K562 (cell line): ENCODE measurements around the gene TAF5L. TPM values are rescaled to one million over a fixed set of nuclear protein-coding genes. Genes with fewer than 3 reads are reported as not detected.

Source experiments
- ATAC-seq: fragments of 200-7000 bp; cut with Tn5 transposase; 3 replicates; pipeline ENCODE4 v1.9.1; 2020; ENCODE audit warnings: moderate library complexity
- BruUV-seq: library from RNA; stranded (reverse); fragments of 400-500 nt; replicated peaks from 2 replicates; lab custom pipeline; 2021; lab: Mats Ljungman, UMichigan
- CTCF ChIA-PET: fragments of 300-600 bp; formaldehyde crosslinking; extraction: SDS; loops from one replicate; lab custom pipeline; 2021; ENCODE audit warnings: low intra/inter-chr PET ratio; lab: Yijun Ruan, JAX
- POLR2A ChIA-PET: fragments of 300-600, 350-650 bp; sonication (Branson Sonifier 250); formaldehyde crosslinking; extraction: SDS; loops from one replicate; lab custom pipeline; 2021; ENCODE audit warnings: antibody characterized with exemption, inconsistent platforms; lab: Yijun Ruan, JAX
- DNase-seq, 4 experiments: peaks; one replicate each; pipeline versions ENCODE4 v3.0.0 to v3.0.0-alpha.2; 2011 to 2018; ENCODE audit warnings: low spot score in 3 of 4, mixed read lengths in 3 of 4; ENCODE audit errors: extremely low read depth in 1 of 4
- FAIRE-seq: peaks from 2 replicates; lab custom pipeline; 2011; peaks lifted over from hg19 to GRCh38; lab: Jason Lieb, UNC
- H2AFZ ChIP-seq: 2 replicates; pipeline ENCODE4 v1.6.0; 2011; ENCODE audit warnings: low read depth, low read length, control low read depth, inconsistent platforms
- H3K27ac ChIP-seq: fragments of 200-600 bp; 3 replicates; pipeline ENCODE4 v1.8.0; 2011; ENCODE audit warnings: low read depth, mild to moderate bottlenecking, control low read depth, inconsistent platforms, low read length, moderate library complexity, mixed read lengths; ENCODE audit errors: extremely low read depth
- H3K27me3 ChIP-seq, 2 experiments: fragments of 300-600 bp in 1 of 2; 2 replicates in 1 of 2; 3 replicates in 1 of 2; pipeline versions ENCODE4 v1.6.0 to v1.8.0; 2011; ENCODE audit warnings: inconsistent platforms in 2 of 2, low read length in 2 of 2, mild to moderate bottlenecking in 1 of 2, mixed read lengths in 1 of 2, moderate library complexity in 1 of 2; ENCODE audit not compliant: control insufficient read depth in 2 of 2, insufficient read depth in 2 of 2
- H3K36me3 ChIP-seq: fragments of 300-600 bp; 3 replicates; pipeline ENCODE4 v1.8.0; 2011; ENCODE audit warnings: mild to moderate bottlenecking, low read length, inconsistent platforms; ENCODE audit not compliant: control insufficient read depth, insufficient read depth
- H3K4me1 ChIP-seq, 2 experiments: fragments of 200-600 bp in 1 of 2; replicated peaks in 1 of 2; 2 replicates in 1 of 2; 3 replicates in 1 of 2; pipeline versions ENCODE4 v1.5.1 to v1.8.0; 2011; ENCODE audit warnings: inconsistent platforms in 2 of 2, low read length in 2 of 2, mild to moderate bottlenecking in 1 of 2, mixed read lengths in 1 of 2, moderate library complexity in 1 of 2; ENCODE audit not compliant: control insufficient read depth in 2 of 2, insufficient read depth in 2 of 2
- H3K4me2 ChIP-seq: 2 replicates; pipeline ENCODE4 v1.6.1; 2011; ENCODE audit warnings: low read length, control low read depth, inconsistent platforms, mixed read lengths; ENCODE audit not compliant: insufficient read depth
- H3K4me3 ChIP-seq: fragments of 200-600 bp; sonication (generic), shearing (Covaris generic); 2 replicates; pipeline ENCODE4 v1.5.1; 2016; ENCODE audit warnings: control low read depth, inconsistent platforms
- H3K79me2 ChIP-seq: fragments of 200-600 bp; 3 replicates; pipeline ENCODE4 v1.8.0; 2011; ENCODE audit warnings: low read length, inconsistent platforms; ENCODE audit not compliant: control insufficient read depth, insufficient read depth
- H3K9ac ChIP-seq, 2 experiments: 2 replicates each; pipeline versions ENCODE4 v1.6.0 to v1.6.1; 2011; ENCODE audit warnings: low read depth in 2 of 2, low read length in 2 of 2, control low read depth in 1 of 2, inconsistent platforms in 1 of 2, mild to moderate bottlenecking in 1 of 2, mixed read lengths in 1 of 2; ENCODE audit not compliant: insufficient read depth in 1 of 2
- H3K9me1 ChIP-seq: one replicate; pipeline ENCODE4 v1.6.0; 2011; ENCODE audit warnings: inconsistent platforms, mild to moderate bottlenecking, low read length, moderate library complexity; ENCODE audit not compliant: control insufficient read depth, insufficient read depth
- H3K9me3 ChIP-seq: replicated peaks from 2 replicates; pipeline ENCODE4 v1.5.1; 2011; ENCODE audit warnings: low read depth, low read length, inconsistent platforms; ENCODE audit not compliant: control insufficient read depth, insufficient read depth
- H4K20me1 ChIP-seq: replicated peaks from 2 replicates; pipeline ENCODE4 v1.6.1; 2011; ENCODE audit warnings: low read length, inconsistent platforms, mixed read lengths; ENCODE audit not compliant: control insufficient read depth, insufficient read depth
- ARID2 ChIP-seq: fragments of 450-650 bp; IDR thresholded peaks from 2 replicates; pipeline ENCODE4 v1.6.1; 2017; ENCODE audit warnings: antibody characterized with exemption, mild to moderate bottlenecking
- BRD4 ChIP-seq: fragments of 200-600 bp; sonication (generic); IDR thresholded peaks from 2 replicates; pipeline ENCODE4 v1.6.1; 2017; ENCODE audit warnings: inconsistent platforms
- CREBBP ChIP-seq: IDR thresholded peaks from one replicate; pipeline ENCODE4 v1.6.1; 2012; ENCODE audit warnings: low read depth, mild to moderate bottlenecking, control low read depth, inconsistent platforms, low read length
- EP400 ChIP-seq: fragments of 450-650 bp; IDR thresholded peaks from 2 replicates; pipeline ENCODE4 v1.6.1; 2017; ENCODE audit warnings: antibody characterized with exemption, mild to moderate bottlenecking, moderate library complexity
- ETS2 ChIP-seq: IDR thresholded peaks from 2 replicates; pipeline ENCODE4 v1.6.1; 2016; ENCODE audit warnings: borderline replicate concordance, missing genetic modification characterization, mild to moderate bottlenecking, moderate library complexity, missing compliant biosample characterization; ENCODE audit not compliant: poor library complexity, severe bottlenecking
- HDAC8 ChIP-seq: fragments of 450-650 bp; IDR thresholded peaks from 2 replicates; pipeline ENCODE4 v1.6.1; 2016; ENCODE audit warnings: mild to moderate bottlenecking, missing genetic modification characterization, moderate library complexity, missing compliant biosample characterization
- KDM5B ChIP-seq: fragments of 200-600 bp; sonication (generic); IDR thresholded peaks from 2 replicates; pipeline ENCODE4 v1.6.1; 2012; ENCODE audit warnings: low read depth, mild to moderate bottlenecking, moderate library complexity, low read length, control low read depth, inconsistent platforms; ENCODE audit not compliant: insufficient replicate concordance
- KLF13 ChIP-seq: fragments of 450-650 bp; IDR thresholded peaks from 2 replicates; pipeline ENCODE4 v1.6.1; 2016; ENCODE audit warnings: missing genetic modification characterization, low read depth, mild to moderate bottlenecking, missing compliant biosample characterization, moderate library complexity, borderline replicate concordance
- MBD2 ChIP-seq: sonication (generic); IDR thresholded peaks from 2 replicates; pipeline ENCODE4 v1.6.1; 2016; ENCODE audit warnings: low read depth, borderline replicate concordance
- MTA2 ChIP-seq: fragments of 450-650 bp; IDR thresholded peaks from 2 replicates; pipeline ENCODE4 v1.6.1; 2016; ENCODE audit warnings: low read depth
- SIX5 ChIP-seq, 2 experiments: IDR thresholded peaks; 2 replicates each; pipeline ENCODE4 v1.6.1; 2011; ENCODE audit warnings: low read length in 2 of 2, borderline replicate concordance in 1 of 2, low read depth in 1 of 2, mild to moderate bottlenecking in 1 of 2, moderate library complexity in 1 of 2; ENCODE audit not compliant: insufficient read depth in 1 of 2
- ZFP1 ChIP-seq: fragments of 450-650 bp; formaldehyde crosslinking; IDR thresholded peaks from 2 replicates; pipeline ENCODE4 v1.4.0; 2020; ENCODE audit warnings: mild to moderate bottlenecking, mixed read lengths
- ZNF561 ChIP-seq: fragments of 450-650 bp; formaldehyde crosslinking; conservative IDR thresholded peaks from 2 replicates; pipeline ENCODE4 v1.4.0; 2020; ENCODE audit warnings: mild to moderate bottlenecking, moderate library complexity
- ZNF699 ChIP-seq: fragments of 250-450 bp; sonication (Bioruptor Pico); IDR thresholded peaks from 2 replicates; pipeline ENCODE4 v1.8.0; 2021; ENCODE audit warnings: mild to moderate bottlenecking, moderate library complexity; ENCODE audit not compliant: insufficient replicate concordance
- WGBS: fragments of 100-300 bp; shearing (Covaris generic); methylation state at CpG from one replicate; pipeline ENCODE4 v1.1.6; 2016; ENCODE audit warnings: low coverage, mixed read lengths; ENCODE audit not compliant: insufficient coverage; ENCODE audit errors: missing lambda C conversion rate; 5-methylcytosine and 5-hydroxymethylcytosine counted together
- in situ Hi-C: fragments of 300-500 bp; cut with MboI; formaldehyde crosslinking; loops from 4 replicates; pipeline ENCODE4 v1.15.0; 2018; ENCODE audit warnings: inconsistent platforms, mixed read lengths
- intact Hi-C: fragments of 100-400 bp; cut with micrococcal nuclease; formaldehyde crosslinking; loops from 2 replicates; pipeline ENCODE4 v1.14.2; 2022
- polyA plus RNA-seq, 8 experiments: library from polyadenylated mRNA; depleted of rRNA in 4 of 8; stranded (reverse) in 5 of 8; unstranded in 3 of 8; fragments of >200 nt; fragmentation: Nextera tagmentation in 2 of 8; fragmentation: Illumina TruSeq in 1 of 8; extraction: Ambion mirVana in 2 of 8; extraction: Trizol in 1 of 8; gene quantifications; 2 replicates each; pipeline versions ENCODE4 v1.2.1 to v1.2.3, GENCODE V29; 2011 to 2014; ENCODE audit warnings: inconsistent platforms in 1 of 8, missing spikeins in 1 of 8
- total RNA-seq, 7 experiments: library from RNA; depleted of rRNA in 6 of 7; stranded (reverse); fragments of >200 nt in 6 of 7; fragmentation: Illumina TruSeq in 2 of 7; extraction: Trizol in 2 of 7; gene quantifications; 2 replicates each; pipeline versions ENCODE4 v1.2.1 to v1.2.3, GENCODE V29; 2011 to 2021; ENCODE audit warnings: low replicate concordance in 1 of 7
- TF ChIP-seq, protein P1 (sequence below): fragments of 250-450 bp; sonication (Bioruptor Pico); IDR thresholded peaks from 2 replicates; pipeline ENCODE4 v1.5.0; 2021
- TF ChIP-seq, protein P2 (sequence below): fragments of 450-650 bp; IDR thresholded peaks from 2 replicates; pipeline ENCODE4 v1.6.1; 2016; ENCODE audit warnings: low read depth, mild to moderate bottlenecking, moderate library complexity
- TF ChIP-seq, protein P3 (sequence below): fragments of 250-450 bp; sonication (Bioruptor Pico); IDR thresholded peaks from 2 replicates; pipeline ENCODE4 v1.8.0; 2021; ENCODE audit warnings: borderline replicate concordance, mild to moderate bottlenecking, moderate library complexity; ENCODE audit not compliant: poor library complexity, severe bottlenecking
- TF ChIP-seq, protein P4 (sequence below): sonication (generic); formaldehyde crosslinking; IDR thresholded peaks from 2 replicates; pipeline ENCODE4 v1.8.0; 2022; ENCODE audit warnings: mild to moderate bottlenecking, missing genetic modification reagents

Gene TAF5L
- total and polyA plus RNA-seq, 9 of the 15 experiments (the other 6 are each of a cell fraction or from before 2014, with no cell fraction given), result 2.2 to 34.2 (median 23.3) TPM

DNA sequence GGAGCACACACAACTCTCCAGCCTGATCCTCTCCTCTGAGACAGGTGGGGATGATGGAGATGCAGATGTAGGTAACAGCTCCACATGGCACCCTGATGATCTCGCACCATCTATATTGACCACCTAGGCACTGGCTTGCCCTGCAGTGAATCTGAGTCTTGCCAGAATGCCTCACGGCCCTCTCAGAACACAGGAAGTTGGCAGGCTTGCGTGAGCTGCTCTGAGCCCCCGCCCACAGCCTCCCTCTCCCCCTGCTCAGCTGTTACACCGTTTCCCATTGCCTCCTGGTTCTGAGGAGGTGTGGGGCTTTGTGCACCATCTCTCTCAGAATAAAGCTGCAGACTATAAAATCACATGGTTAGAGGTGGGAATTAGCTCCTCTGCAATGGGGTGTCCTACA is 48.1 kb upstream of the TAF5L start:
- Histone ChIP-seq H3K27me3 (no peaks in the 10 kb centered on the region), H3K9ac (no peak overlapping the region), H4K20me1 (no peaks in the 10 kb centered on the region), H3K9me1 (no peaks in the 10 kb centered on the region), H3K9me3 (no peaks in the 10 kb centered on the region), H3K4me2 (no peak overlapping the region), H3K36me3 (no peaks in the 10 kb centered on the region; the same call in 2 of the 3 replicates), H2AFZ (no peak overlapping the region), H3K27ac (no peak overlapping the region), H3K79me2 (no peaks in the 10 kb centered on the region), H3K4me1 (no peaks in the 10 kb centered on the region), H3K4me3 (no peak overlapping the region)
- 31% methylated on average over 5 of the region's 5 CpGs for WGBS
- DNase-seq (peak in 1 of 4 experiments; percentile 1), FAIRE-seq (no peak), ATAC-seq (no peak)
- ChIA-PET POLR2A (interaction anchor here (1.3 kb wide), 1 partner anchor 11 kb away, joined by 4 read pairs; no protein-coding TSS in a partner anchor), CTCF (no interaction called here)
- in situ Hi-C loops (no loop called here), intact Hi-C loops (no loop called here)
- no TSS peak for BruUV-seq
- no peak for TF ChIP-seq ARID2
- no peak for TF ChIP-seq ZNF561 (CRISPR knock-in tag)
- no peak for TF ChIP-seq ZFP1 (CRISPR knock-in tag)
- no peak for TF ChIP-seq KLF13 (tag)
- no peak for TF ChIP-seq MTA2
- TF ChIP-seq HDAC8 (tag), result no peak
- no peak for TF ChIP-seq BRD4
- no peak for TF ChIP-seq EP400
- TF ChIP-seq KDM5B, result no peak
- TF ChIP-seq, protein P1, sequence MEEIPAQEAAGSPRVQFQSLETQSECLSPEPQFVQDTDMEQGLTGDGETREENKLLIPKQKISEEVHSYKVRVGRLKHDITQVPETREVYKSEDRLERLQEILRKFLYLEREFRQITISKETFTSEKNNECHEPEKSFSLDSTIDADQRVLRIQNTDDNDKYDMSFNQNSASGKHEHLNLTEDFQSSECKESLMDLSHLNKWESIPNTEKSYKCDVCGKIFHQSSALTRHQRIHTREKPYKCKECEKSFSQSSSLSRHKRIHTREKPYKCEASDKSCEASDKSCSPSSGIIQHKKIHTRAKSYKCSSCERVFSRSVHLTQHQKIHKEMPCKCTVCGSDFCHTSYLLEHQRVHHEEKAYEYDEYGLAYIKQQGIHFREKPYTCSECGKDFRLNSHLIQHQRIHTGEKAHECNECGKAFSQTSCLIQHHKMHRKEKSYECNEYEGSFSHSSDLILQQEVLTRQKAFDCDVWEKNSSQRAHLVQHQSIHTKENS, result no peak
- TF ChIP-seq CREBBP, result no peak
- TF ChIP-seq, protein P2, sequence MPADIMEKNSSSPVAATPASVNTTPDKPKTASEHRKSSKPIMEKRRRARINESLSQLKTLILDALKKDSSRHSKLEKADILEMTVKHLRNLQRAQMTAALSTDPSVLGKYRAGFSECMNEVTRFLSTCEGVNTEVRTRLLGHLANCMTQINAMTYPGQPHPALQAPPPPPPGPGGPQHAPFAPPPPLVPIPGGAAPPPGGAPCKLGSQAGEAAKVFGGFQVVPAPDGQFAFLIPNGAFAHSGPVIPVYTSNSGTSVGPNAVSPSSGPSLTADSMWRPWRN, result no peak
- TF ChIP-seq MBD2, result no peak
- TF ChIP-seq ETS2, result no peak
- no peak for TF ChIP-seq ZNF699 (CRISPR knock-in tag)
- TF ChIP-seq, protein P3, sequence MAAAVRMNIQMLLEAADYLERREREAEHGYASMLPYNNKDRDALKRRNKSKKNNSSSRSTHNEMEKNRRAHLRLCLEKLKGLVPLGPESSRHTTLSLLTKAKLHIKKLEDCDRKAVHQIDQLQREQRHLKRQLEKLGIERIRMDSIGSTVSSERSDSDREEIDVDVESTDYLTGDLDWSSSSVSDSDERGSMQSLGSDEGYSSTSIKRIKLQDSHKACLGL (CRISPR knock-in tag), result no peak
- TF ChIP-seq SIX5 (IDR thresholded peaks at IDR 0.05; ENCODE audit: borderline replicate concordance in 1 of 2, insufficient read depth in 1 of 2, low read depth in 1 of 2, low read length in 2 of 2), result no peak
- TF ChIP-seq, protein P4, sequence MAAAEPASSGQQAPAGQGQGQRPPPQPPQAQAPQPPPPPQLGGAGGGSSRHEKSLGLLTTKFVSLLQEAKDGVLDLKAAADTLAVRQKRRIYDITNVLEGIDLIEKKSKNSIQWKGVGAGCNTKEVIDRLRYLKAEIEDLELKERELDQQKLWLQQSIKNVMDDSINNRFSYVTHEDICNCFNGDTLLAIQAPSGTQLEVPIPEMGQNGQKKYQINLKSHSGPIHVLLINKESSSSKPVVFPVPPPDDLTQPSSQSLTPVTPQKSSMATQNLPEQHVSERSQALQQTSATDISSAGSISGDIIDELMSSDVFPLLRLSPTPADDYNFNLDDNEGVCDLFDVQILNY (CRISPR knock-in tag), result no peak
